OCI-LY3 (cell line): ENCODE measurements around the gene RTP5.
A peak's percentile ranks its signal among the peaks of the same experiment; 100 is the strongest.

ENCODE experiments used
- H2AFZ ChIP-seq: fragments of 200-600, 300-600 bp; shearing (Covaris generic); 2 replicates; pipeline ENCODE4 v1.6.0; 2014; ENCODE audit warnings: antibody characterized with exemption, low read depth, low read length
- H3K27ac ChIP-seq: fragments of 200-600, 300-600 bp; sonication (generic); 2 replicates; pipeline ENCODE4 v1.5.1; 2014; ENCODE audit warnings: mild to moderate bottlenecking, low read length, moderate library complexity, mixed read lengths
- H3K27me3 ChIP-seq: fragments of 200-600, 300-600 bp; sonication (generic); 2 replicates; pipeline ENCODE4 v1.6.1; 2014; ENCODE audit warnings: low read depth, low read length, mixed read lengths
- H3K36me3 ChIP-seq: fragments of 200-600, 300-600 bp; sonication (generic); replicated peaks from 2 replicates; pipeline ENCODE3; 2014; ENCODE audit warnings: low read depth, low read length, mixed read lengths
- H3K4me1 ChIP-seq: fragments of 300-600, 200-600 bp; sonication (generic); 2 replicates; pipeline ENCODE4 v1.6.1; 2014; ENCODE audit warnings: low read length, mixed read lengths
- H3K4me2 ChIP-seq: fragments of 200-600, 300-600 bp; sonication (generic); 2 replicates; pipeline ENCODE4 v1.6.1; 2014; ENCODE audit warnings: low read length, mixed read lengths
- H3K4me3 ChIP-seq: fragments of 300-600, 200-600 bp; sonication (generic); 2 replicates; pipeline ENCODE4 v1.5.1; 2014; ENCODE audit warnings: antibody characterized with exemption, mild to moderate bottlenecking, low read length, moderate library complexity
- H3K79me2 ChIP-seq: fragments of 300-600, 200-600 bp; shearing (Covaris generic); 2 replicates; pipeline ENCODE4 v1.6.1; 2014; ENCODE audit warnings: mild to moderate bottlenecking, low read length, mixed read lengths
- H3K9ac ChIP-seq: fragments of 300-600, 200-600 bp; shearing (Covaris generic); 2 replicates; pipeline ENCODE4 v1.6.0; 2014; ENCODE audit warnings: mild to moderate bottlenecking, low read length, moderate library complexity
- H3K9me3 ChIP-seq: fragments of 200-600, 300-600 bp; shearing (Covaris generic); 2 replicates; pipeline ENCODE4 v1.6.1; 2014; ENCODE audit warnings: low read length, mixed read lengths; ENCODE audit not compliant: insufficient read depth
- H4K20me1 ChIP-seq: fragments of 200-600, 300-600 bp; sonication (generic); 2 replicates; pipeline ENCODE4 v1.6.1; 2016; ENCODE audit warnings: low read length, mixed read lengths; ENCODE audit not compliant: insufficient read depth
- EZH2phosphoT487 ChIP-seq: fragments of 200-600 bp; shearing (Covaris generic); IDR thresholded peaks from 2 replicates; pipeline ENCODE4 v1.6.1; 2018; ENCODE audit warnings: antibody characterized with exemption, mixed run types, low read depth
- TF ChIP-seq, protein P1 (sequence below): fragments of 200-600, 300-600 bp; sonication (generic); IDR thresholded peaks from 2 replicates; pipeline ENCODE4 v1.5.1; 2014; ENCODE audit warnings: antibody characterized with exemption, low read length, low read depth

The RTP5 gene

GRCh38 chr2:241844066-241844728 lies 25.3 kb upstream of the RTP5 start:
- Histone ChIP-seq H3K27ac (no peak overlapping the region), H3K4me1 (peaks cover 3% of the 10 kb centered on the region; the same call in 1 of the 2 replicates), H3K36me3 (no peaks in the 10 kb centered on the region), H3K27me3 (no peaks in the 10 kb centered on the region), H2AFZ (peak overlapping the region; percentile 70), H3K4me3 (peak overlapping the region; percentile 75), H3K79me2 (no peaks in the 10 kb centered on the region), H3K4me2 (peak overlapping the region; percentile 77), H3K9me3 (no peaks in the 10 kb centered on the region), H4K20me1 (no peaks in the 10 kb centered on the region), H3K9ac (peak overlapping the region; percentile 57)
- TF ChIP-seq, protein P1, sequence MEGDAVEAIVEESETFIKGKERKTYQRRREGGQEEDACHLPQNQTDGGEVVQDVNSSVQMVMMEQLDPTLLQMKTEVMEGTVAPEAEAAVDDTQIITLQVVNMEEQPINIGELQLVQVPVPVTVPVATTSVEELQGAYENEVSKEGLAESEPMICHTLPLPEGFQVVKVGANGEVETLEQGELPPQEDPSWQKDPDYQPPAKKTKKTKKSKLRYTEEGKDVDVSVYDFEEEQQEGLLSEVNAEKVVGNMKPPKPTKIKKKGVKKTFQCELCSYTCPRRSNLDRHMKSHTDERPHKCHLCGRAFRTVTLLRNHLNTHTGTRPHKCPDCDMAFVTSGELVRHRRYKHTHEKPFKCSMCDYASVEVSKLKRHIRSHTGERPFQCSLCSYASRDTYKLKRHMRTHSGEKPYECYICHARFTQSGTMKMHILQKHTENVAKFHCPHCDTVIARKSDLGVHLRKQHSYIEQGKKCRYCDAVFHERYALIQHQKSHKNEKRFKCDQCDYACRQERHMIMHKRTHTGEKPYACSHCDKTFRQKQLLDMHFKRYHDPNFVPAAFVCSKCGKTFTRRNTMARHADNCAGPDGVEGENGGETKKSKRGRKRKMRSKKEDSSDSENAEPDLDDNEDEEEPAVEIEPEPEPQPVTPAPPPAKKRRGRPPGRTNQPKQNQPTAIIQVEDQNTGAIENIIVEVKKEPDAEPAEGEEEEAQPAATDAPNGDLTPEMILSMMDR: no peak
- TF ChIP-seq EZH2phosphoT487: no peak

DNA sequence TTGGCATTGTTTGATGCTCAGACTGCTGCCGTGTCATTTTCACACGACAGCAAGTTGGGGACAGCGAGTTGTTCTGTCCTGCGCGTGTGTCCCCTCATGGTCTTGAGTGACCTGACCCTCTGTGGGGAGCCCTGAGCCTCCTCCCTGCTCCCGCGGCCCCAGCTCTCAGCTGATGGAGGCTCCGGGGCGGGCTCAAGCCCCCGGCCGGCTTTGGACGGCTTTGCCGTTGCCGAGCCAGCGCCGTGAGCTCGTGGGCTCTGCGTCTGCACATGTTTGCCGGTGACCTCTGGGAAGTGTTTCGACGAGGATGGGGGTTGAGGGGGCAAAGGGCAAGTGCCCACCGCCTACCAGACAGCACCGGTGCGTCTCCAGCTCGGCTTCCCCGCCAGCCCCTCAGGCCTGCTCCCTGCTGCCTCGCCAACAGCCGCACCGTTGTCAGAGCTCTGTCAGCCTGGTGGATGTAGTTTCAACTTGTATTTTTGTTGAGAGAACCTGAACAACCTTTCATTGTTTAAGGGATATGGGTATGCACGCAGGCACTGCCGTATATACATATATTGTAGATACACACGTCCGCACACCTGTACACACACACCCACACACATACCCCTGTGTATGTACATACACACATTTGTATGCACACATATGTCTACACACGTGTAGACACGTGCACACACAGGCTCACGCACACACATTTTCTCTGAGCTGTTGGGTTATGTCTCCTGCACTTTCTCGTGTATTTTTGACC lies 24.5 kb upstream of the RTP5 start:
- Histone ChIP-seq H3K4me2 (peak overlapping the region; percentile 77), H3K4me1 (peaks cover 3% of the 10 kb centered on the region; the same call in 1 of the 2 replicates), H3K4me3 (peak overlapping the region; percentile 75), H3K9ac (no peak overlapping the region), H3K36me3 (no peaks in the 10 kb centered on the region), H3K9me3 (no peaks in the 10 kb centered on the region), H3K79me2 (no peaks in the 10 kb centered on the region), H4K20me1 (no peaks in the 10 kb centered on the region), H3K27me3 (no peaks in the 10 kb centered on the region), H3K27ac (no peak overlapping the region), H2AFZ (no peak overlapping the region)
- TF ChIP-seq EZH2phosphoT487: no peak
- TF ChIP-seq, protein P1: no peak

DNA sequence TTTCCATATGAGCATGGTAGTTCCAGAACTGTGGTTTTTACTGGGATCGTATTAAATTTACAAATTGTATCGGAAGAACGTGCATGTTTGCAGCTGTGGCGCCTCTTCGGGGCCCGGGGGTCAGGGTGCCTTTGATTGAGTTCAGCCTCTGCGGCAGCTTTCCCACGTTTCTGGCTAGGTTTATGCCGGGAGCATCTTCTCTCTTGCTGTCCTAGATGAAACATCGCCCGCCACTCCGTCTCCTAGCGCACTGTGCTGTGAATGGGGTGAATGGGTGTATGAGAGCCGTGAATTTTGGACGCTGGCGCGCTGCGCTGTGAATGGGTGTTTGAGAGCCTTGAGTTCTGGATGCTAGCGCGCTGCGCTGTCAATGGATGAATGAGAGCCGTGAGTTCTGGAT lies 23.1 kb upstream of the RTP5 start:
- H3K27me3 ChIP-seq: no peaks in the 10 kb centered on the region
- H3K4me2 ChIP-seq: no peak overlapping the region
- H3K9ac ChIP-seq: no peak overlapping the region
- no peak for TF ChIP-seq EZH2phosphoT487
- TF ChIP-seq, protein P1: no peak
- H2AFZ ChIP-seq: no peak overlapping the region
- H3K27ac ChIP-seq: no peak overlapping the region
- no peaks in the 10 kb centered on the region for H3K9me3 ChIP-seq
- no peaks in the 10 kb centered on the region for H3K79me2 ChIP-seq
- H3K36me3 ChIP-seq: no peaks in the 10 kb centered on the region
- no peak overlapping the region for H3K4me3 ChIP-seq
- peaks cover 3% of the 10 kb centered on the region; the same call in 1 of the 2 replicates for H3K4me1 ChIP-seq
- no peaks in the 10 kb centered on the region for H4K20me1 ChIP-seq
